ENCODE data around the gene TDRD1. TPM values are rescaled to one million over a fixed set of nuclear protein-coding genes. Genes with fewer than 3 reads are reported as not detected.

The TDRD1 gene
- total RNA-seq, 2 experiments from 2014 or later = 0.05 to 0.16 TPM

DNA sequence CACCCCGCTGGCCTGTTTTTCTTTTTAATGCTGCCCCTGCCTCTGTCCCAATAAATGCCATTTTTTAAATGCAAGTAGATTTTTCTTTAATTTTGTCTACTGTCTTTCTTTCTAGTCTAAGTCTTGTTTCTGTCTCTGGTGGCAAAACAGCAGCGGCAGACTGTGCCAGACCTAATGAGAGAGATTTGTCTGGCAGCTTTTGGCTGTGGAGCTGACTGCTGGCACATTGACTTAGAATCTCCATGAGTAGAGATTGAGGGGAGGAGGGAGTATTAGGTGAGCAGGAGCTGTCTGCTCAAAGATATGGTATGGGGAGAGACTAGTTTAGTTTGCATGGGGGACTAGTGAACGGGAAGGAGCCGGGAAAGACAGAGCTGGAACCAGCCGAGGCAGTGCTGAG, 72.9 kb downstream of the TDRD1 start:
- Mint-ChIP-seq H3K36me3 (ENCODE audit: low read depth) (no peaks in the 10 kb centered on the region), H3K27me3 (peaks cover 1% of the 10 kb centered on the region), H3K4me3 (no peak overlapping the region), H3K4me1 (ENCODE audit: low read depth) (no peaks in the 10 kb centered on the region), H3K9me3 (no peaks in the 10 kb centered on the region), H3K27ac (no peak overlapping the region)
- TF ChIP-seq, protein P1, sequence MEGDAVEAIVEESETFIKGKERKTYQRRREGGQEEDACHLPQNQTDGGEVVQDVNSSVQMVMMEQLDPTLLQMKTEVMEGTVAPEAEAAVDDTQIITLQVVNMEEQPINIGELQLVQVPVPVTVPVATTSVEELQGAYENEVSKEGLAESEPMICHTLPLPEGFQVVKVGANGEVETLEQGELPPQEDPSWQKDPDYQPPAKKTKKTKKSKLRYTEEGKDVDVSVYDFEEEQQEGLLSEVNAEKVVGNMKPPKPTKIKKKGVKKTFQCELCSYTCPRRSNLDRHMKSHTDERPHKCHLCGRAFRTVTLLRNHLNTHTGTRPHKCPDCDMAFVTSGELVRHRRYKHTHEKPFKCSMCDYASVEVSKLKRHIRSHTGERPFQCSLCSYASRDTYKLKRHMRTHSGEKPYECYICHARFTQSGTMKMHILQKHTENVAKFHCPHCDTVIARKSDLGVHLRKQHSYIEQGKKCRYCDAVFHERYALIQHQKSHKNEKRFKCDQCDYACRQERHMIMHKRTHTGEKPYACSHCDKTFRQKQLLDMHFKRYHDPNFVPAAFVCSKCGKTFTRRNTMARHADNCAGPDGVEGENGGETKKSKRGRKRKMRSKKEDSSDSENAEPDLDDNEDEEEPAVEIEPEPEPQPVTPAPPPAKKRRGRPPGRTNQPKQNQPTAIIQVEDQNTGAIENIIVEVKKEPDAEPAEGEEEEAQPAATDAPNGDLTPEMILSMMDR (IDR thresholded peaks at IDR 0.05) = no peak
- DNase-seq (no peak), ATAC-seq (no peak)
- intact Hi-C loops (cut with micrococcal nuclease) = no loop called here
- POLR2A ChIA-PET = no interaction called here
- CTCF ChIA-PET = no interaction called here

DNA sequence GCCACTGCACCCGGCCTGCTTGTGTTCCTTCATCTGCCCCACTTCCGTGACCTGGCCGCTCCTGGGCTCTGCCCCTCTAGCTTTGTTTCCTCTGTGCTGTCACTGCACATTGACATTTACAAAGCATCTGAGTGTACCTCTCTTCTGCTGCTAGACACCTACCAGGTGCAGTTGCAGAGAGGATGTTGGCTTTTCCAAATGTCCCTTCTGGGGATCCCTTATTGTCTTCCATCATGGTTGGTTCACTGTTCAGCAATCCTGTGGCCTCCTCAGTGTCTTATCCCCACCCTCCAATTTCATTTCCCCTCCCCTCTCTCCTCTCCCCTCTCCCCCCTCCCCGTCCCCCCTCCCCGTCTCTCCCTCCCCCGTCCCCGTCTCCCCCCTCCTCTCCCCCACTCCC, 73.7 kb downstream of the TDRD1 start:
- Mint-ChIP-seq H3K4me1 (ENCODE audit: low read depth) (no peaks in the 10 kb centered on the region), H3K36me3 (ENCODE audit: low read depth) (no peaks in the 10 kb centered on the region), H3K9me3 (no peaks in the 10 kb centered on the region), H3K27me3 (peaks cover 1% of the 10 kb centered on the region), H3K4me3 (no peak overlapping the region), H3K27ac (no peak overlapping the region)
- CTCF ChIA-PET = no interaction called here
- no peak for DNase-seq
- intact Hi-C loops (cut with micrococcal nuclease) = no loop called here
- POLR2A ChIA-PET = no interaction called here
- peak; percentile 49 for ATAC-seq
- TF ChIP-seq, protein P1 (IDR thresholded peaks at IDR 0.05) = no peak

DNA sequence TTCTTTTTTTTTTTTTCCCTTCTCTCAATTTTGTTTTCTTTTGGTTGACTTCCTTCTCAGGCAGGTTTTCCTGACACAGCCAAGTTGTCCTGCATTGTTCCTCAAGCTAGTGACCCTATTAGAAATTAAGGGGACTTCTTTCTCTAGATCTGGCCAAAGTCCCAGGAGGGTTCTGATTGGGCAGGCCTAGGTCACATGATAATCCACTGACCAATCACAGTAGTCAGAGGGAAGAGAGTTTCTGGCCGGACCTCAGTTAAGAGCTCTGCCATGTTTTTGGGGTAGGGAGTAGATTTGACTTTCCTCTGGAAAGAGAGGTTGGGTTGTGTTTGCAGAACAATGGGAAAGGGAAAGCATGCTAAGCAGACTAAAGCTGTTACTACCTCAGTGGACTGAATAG, 76.1 kb downstream of the TDRD1 start:
- Mint-ChIP-seq H3K27ac (no peak overlapping the region), H3K27me3 (peaks cover 1% of the 10 kb centered on the region), H3K4me1 (ENCODE audit: low read depth) (peaks cover 7% of the 10 kb centered on the region), H3K4me3 (no peak overlapping the region), H3K9me3 (no peaks in the 10 kb centered on the region), H3K36me3 (ENCODE audit: low read depth) (no peaks in the 10 kb centered on the region)
- ChIA-PET CTCF (interaction anchor here (1.4 kb wide), 1 partner anchor 48 kb away, joined by 5 read pairs; no protein-coding TSS in a partner anchor), POLR2A (no interaction called here)
- TF ChIP-seq, protein P1 (IDR thresholded peaks at IDR 0.05) = no peak
- intact Hi-C loops (cut with micrococcal nuclease) = no loop called here
- ATAC-seq (no peak), DNase-seq (no peak)

DNA sequence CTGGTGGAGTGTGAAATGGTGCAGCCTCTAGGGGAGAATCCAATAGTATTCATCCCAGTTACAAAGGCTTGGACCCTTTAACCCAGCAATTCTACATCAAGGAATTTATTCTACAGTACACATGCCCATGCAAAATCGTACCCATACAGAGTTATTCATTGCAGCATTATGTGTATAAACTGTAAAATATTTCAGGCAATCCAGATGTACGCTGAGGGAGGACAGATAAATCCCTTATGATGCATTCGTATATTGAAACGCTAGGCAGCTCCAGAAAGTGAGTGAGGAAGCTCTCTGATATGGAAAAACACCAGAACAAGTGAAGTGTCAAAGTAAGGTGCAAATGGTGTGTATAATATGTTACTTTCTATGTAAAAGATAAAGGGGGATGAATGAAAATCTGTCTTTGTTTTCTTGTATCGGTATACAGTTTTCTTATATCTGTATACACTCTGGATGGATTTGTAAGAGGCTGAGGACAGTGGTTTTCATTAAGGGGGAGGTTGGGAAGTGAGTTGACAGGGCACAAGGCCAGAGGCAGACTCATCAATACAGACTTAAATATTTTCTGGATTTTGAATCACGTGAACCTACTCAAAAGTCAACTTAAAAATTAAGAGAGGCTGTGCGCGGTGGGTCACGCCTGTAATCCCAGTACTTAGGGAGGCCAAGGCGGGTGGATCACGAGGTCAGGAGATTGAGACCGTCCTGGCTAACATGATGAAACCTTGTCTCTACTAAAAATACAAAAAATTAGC, 77.0 kb downstream of the TDRD1 start:
- Mint-ChIP-seq H3K4me1 (ENCODE audit: low read depth) (peaks cover 7% of the 10 kb centered on the region), H3K27me3 (peaks cover 1% of the 10 kb centered on the region), H3K27ac (no peak overlapping the region), H3K4me3 (no peak overlapping the region), H3K9me3 (no peaks in the 10 kb centered on the region), H3K36me3 (ENCODE audit: low read depth) (no peaks in the 10 kb centered on the region)
- TF ChIP-seq, protein P1 (IDR thresholded peaks at IDR 0.05) = no peak
- CTCF ChIA-PET = interaction anchor here (1.4 kb wide), 1 partner anchor 48 kb away, joined by 5 read pairs; no protein-coding TSS in a partner anchor
- no peak for ATAC-seq
- intact Hi-C loops (cut with micrococcal nuclease) = no loop called here
- POLR2A ChIA-PET = no interaction called here
- DNase-seq = no peak

DNA sequence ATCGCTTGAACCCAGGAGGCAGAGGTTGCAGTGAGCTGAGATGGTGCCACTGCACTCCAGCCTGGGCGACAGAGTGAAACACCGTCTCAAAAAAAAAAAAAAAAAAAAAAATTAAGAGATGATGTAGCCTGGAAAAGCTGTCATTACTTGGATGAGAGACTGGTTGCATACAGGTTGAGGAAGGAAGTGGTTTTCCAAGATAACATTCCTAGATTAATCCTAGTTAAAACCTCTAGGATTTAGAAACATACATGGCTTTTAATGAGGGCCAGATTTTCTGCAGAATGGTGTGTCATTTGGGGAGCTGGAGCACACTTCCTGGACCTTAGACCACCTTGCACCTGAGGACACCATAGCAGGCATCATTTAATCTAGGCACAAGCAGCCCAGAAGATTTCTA, 77.7 kb downstream of the TDRD1 start:
- CTCF ChIA-PET = no interaction called here
- H3K4me1 Mint-ChIP-seq (ENCODE audit: low read depth) = peaks cover 7% of the 10 kb centered on the region
- intact Hi-C loops (cut with micrococcal nuclease) = no loop called here
- no peak overlapping the region for H3K27ac Mint-ChIP-seq
- ATAC-seq = no peak
- no peak overlapping the region for H3K4me3 Mint-ChIP-seq
- no peak for DNase-seq
- no peaks in the 10 kb centered on the region for H3K36me3 Mint-ChIP-seq (ENCODE audit: low read depth)
- POLR2A ChIA-PET = no interaction called here
- TF ChIP-seq, protein P1 (IDR thresholded peaks at IDR 0.05) = no peak
- peaks cover 1% of the 10 kb centered on the region for H3K27me3 Mint-ChIP-seq
- H3K9me3 Mint-ChIP-seq = no peaks in the 10 kb centered on the region
